NCI-H2081 (cell line): Measurements from ENCODE around the gene HIVEP3.

Source experiments
- DNase-seq, 2 experiments: peaks; one replicate each; lab custom pipeline; 2025; lab: John Stamatoyannopoulos, UW

HIVEP3 gene

DNA sequence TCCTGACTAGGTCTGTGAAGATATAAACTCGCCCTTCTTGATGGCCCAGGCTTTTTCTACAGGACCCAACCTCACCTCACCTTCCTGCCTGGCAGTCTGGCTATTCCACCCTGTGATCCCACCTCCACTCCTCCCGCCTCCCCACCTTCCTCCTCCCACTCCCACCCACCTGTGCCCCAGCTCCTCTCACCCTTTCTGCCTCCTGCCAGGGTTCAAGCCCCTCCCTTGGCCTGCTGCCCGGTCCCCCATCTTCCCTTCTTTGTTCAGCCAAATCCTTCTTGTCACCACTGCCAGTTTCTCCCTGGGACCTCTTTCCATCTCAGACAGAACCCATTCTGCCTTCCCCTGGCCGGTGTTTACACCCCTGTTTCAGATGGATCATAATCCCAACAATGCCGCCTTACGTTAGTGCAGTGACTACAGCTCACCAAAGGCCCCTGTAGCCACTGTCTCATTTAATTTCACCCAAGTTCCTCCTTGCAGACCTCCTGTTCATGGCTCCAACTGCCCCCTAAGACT is 306.7 kb downstream of the HIVEP3 start:
- DNase-seq = no peak

DNA sequence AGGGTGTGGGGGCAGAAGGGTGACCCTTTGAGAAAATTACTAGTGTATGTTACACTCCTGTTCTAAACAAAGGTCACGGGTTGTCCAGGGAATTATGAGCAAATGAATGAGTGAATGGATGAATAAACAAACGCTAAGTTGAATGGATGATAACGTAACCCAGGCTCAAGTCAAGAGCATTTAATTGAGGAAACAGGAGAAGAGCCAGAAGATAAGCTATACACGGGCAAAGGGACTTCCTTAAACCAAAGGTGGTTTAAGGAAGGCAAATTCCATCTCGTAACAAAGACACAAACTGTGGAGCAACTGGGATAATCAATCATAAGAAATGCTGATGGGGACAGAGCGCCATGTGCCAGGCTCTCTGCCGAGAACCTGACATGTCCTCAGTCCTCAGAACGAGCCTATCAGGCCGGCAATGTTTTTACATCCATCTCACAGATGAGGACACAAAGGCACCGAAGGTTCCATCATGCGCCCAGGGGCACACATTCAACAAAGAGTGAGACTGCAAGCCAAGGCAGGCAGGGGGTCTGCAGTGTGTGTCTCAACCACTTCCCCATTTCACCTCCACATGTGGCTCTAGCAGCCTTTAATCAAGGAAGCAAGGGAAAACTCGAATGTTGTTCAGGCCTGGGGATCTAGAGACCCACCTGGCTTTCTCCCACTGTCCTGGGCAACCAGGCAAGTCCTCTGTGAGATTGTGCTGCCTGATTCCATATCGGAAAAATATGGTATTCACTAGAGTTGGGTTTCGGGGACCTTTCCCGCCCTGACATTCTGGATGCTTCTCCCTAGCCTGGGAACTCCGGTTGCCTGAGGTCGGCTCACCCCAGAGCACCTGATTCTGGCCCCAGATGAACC is 307.4 kb downstream of the HIVEP3 start:
- DNase-seq = no peak

DNA sequence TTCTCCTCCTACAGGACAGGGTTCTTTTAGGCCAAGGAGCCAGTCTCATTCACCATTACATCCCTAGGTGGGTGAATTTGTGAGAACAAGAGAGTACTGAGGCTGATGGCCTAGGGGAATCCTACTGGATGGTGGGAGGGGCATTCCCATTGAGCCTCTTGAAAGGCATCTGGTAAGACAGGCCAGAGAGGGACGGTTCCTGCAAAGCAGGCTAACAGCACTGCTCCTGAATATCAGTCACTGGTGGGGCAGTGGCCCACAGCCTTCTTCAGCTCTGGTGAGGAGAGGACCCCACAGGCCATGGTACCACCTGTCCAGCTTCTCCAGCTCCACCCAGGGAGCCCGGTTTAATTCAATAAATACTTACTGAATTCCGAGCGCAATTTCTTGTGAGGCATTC is 308.4 kb downstream of the HIVEP3 start:
- no peak for DNase-seq

DNA sequence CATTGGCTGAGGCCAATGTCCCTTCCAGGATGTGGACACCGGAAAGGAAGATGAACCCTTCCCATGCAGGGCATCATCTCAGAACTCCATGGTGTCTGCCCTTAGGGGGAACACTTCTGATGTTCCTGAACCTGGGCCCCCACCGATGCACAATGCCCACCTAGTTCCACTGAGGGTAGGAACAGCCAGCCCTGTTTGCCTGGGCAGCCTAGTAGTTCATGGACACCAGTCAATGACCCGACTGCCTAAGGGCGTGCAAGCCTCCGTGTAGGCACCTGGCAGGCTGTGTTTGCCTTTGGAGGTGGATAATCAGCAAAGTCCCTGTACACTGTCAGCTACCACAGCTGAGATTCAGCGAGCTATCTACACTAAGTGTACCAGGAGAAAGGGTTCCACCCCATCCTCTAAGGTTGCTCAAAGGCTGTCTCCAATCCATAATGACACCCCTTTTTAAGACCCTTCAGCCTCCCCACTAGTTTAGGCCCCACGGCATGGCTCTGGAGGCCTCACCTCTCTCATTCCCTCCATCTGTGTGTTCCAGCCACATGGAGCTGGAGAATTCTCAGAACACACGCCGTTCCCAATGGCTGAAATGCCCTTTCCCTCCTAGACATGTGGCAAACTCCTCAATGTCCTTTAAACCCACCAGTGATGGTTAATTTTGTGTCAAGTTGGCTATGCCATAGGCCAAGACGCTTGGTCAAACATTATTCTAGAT is 309.4 kb downstream of the HIVEP3 start:
- DNase-seq = no peak

DNA sequence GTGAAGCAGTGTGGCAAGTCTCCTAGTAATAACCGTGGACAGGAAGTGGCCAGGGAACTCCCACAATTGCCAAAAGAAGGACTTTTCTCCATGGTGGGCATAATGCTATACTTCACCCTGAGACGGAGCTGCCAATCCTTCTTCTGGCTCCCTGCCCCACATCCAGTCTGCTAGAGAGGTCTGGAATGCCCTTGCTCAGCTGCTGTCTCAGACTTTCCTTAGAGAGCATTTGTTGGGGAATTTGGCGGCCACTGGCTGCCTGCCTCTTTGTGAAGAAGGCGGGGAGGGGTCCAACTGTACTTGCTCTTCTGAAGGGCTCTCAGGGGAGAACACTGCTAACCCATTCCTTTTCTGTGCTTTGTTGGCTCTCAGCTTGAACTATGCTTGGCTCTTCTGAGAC is 310.5 kb downstream of the HIVEP3 start:
- DNase-seq = no peak

DNA sequence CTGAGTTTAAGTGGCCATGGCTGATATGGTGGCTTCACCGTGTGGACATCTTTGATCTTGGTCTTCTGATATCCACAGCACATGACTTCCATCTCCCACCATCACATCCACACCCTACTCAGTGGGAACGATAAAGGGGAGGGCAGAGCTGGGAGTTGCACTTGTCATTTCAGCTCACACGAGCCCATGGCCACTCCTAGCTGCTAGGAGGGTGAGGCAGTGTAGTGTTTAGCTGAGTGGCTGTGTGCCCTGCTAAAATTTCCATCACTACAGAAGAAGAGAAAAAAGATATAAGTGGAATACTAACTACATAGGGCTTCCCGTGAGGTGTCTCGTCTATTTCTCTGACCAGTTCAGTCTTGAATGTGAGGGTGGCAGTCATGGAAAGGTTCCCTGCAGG is 310.9 kb downstream of the HIVEP3 start:
- no peak for DNase-seq

DNA sequence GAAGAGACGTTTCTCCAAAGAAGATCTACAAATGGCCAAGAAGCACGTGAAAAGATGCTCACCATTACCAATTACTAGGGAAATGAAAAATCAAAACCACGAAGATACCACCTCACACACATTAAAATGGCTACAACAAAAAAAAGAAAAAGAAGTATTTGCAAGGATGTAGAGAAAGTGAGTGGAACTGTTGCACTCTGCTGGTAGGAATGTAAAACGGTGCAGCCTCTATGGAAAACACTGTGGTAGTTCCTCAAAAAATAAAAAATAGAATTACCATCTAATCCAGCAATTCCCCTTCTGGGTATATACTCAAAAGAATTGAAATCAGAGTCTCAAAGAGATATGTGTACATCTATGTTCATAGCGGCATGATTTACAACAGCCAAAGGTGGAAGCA is 318.8 kb downstream of the HIVEP3 start:
- DNase-seq = no peak

DNA sequence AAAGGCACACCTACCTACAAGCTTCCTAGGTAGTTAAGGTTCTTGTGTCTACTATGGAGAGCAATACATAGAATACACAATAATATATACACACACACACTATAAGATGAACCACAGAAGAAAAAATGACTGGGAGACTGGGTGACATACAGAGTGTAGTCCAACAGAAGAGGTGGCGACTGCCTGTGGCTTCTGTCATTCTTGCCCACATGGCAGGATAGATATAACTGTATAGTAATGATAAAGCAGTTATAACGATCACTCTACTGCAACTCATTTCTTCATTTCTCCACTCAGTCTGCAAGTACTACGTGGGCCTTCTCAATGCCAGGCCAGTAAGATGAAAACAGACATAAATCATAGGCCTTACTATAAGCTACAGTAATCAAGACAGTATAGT is 320.4 kb downstream of the HIVEP3 start:
- DNase-seq = no peak

DNA sequence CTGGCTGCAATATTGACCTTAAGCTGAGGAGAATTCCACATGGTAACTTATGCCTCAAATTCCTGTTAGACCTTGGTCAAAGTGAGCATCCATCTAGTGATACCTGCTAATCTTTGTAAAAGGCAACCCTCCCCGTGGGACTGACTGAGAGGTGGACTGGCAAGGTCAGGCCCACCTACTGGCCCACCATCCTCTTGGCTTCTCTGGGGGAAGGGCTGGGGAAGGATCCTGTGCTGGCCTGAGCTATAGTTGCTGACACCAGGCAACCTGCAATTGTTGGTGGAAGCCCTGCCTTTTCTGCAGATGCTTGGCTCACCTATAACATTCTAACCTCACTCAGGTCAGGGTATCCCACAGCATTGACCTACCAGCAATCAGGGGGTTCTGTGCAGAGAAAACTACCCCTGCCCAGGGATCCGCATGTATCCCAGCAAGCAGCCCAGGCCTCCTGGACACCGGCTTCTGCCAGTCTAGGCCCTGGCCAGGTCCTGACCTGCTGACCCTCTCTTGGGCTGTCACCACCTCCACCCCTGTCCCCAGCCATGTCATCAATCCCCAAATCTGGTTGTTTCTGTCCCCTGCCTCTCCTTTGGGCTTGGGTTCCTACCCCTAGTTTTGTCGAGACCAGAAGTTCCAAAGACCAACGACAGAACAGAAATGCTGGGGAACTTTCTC is 326.1 kb downstream of the HIVEP3 start:
- DNase-seq = no peak

DNA sequence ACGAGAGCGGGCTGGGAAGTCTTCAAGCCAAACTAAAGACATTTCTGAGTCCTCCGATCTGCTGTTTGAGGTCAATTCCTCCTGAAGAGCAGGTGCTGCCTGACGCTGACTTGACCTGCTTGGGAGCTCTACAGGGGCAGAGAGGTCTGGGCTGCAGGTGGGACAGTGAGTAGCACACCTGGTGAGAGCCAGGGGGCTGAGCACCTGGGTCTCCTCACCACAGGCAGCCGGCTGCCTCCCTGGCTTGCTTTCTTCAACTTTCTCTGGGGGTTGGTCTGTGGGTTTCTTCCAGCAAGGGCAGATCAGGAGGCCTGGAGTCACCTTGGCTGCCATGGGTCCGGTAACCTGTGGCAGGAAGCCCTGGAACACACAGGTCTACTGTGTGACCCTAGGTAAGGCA is 326.8 kb downstream of the HIVEP3 start:
- DNase-seq = no peak

DNA sequence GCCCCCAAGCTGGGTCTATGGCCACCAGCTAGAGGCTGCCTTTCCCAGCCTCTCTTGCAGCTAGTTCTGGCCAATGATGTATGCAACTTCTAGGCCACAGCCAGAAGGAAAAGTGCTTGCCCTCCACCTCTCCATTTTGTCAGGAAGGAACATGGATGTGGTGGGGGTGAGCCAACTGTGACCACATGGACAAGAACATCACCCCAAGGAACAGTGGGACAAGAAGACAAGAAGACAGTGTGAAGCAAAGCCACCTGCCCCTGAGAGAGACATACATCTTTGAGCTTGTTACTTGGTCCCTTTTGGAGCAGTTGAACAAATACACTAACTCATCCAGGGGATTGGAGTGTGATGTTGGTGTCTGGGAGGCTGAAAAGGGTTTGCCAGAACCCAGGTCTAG is 328.4 kb downstream of the HIVEP3 start:
- no peak for DNase-seq

DNA sequence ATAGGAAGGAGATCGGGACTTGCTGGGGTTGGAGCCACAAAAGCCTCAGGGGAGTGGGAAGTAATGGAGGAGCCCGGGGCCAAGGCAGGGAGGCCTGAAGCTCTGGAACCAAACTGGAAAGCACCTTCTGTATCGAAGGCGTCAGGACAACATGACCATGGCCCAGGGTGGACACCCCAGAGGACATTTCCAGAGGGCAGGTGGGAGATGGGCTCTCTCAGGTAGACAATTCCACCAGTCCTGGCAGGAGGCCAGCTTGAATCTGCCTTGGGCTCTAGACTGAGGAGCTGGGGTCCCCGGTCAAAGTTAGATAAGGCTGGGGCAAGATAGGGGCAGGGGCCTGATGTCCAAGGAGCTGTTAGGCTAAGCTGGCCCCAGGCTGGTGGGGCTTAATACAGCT is 329.3 kb downstream of the HIVEP3 start:
- no peak for DNase-seq

DNA sequence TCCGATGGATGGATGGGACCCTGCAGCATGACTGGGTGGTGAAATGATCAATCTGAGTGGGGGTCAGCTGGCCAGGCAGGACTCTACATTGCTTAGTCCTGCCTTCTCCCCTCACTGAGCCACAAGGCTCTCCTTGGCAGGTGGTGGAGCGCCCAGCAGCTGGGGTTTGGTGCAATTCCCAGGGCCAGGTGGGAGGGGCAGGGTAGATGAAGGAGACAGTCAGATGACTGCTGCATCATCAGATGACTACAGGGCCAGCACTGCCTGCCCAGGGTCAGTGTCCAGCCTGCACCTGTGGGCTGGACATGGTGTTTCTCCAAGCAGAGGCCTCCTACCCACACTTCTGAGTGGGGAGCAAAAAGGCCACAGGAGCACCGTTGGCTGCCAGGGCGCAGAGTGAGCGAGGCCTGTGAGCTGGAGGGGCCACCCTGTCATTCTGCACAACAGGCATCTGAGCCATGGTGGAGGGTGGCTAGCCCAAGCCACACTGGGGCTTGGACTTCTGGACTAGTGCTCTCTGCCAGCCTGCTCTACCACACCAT is 330.3 kb downstream of the HIVEP3 start:
- no peak for DNase-seq

DNA sequence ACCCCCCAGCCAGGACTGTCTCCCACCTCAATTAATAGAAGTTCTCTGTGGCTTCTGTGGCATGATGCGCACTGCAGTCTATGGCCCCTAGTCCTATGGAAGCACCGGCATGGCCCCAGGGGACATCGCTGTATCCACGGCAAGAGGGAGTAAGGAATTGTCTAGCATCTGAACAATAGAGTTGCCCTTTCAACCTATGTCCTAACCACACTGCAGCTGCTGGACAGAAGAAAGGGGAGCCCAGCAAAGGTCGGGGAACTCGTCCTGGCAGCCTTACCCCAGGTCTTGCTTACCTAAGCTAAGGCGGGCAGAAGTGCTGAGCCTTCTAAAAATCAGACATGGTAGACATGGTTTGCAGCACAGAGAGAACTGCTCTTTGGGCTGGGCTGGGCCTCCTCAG is 330.9 kb downstream of the HIVEP3 start:
- no peak for DNase-seq

DNA sequence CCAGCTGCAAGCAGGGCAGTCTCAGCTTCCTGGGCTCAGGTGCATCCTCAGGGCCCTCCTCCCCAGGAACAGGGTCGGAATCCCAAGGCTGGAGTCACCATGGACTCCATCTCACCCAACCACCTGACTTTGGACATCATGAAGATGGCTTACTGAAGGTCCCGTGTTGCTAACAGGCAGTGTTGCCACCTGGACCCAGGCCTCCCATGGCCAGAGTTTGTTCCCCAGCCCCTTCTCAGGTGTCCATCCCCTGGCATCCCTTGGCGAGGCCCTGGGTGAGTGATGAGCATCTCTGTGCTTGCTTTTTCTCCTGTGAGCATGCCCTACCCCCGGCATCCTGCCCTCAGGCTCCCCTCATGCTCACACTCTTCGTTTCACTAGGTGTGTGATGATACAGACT is 332.5 kb downstream of the HIVEP3 start:
- no peak for DNase-seq

DNA sequence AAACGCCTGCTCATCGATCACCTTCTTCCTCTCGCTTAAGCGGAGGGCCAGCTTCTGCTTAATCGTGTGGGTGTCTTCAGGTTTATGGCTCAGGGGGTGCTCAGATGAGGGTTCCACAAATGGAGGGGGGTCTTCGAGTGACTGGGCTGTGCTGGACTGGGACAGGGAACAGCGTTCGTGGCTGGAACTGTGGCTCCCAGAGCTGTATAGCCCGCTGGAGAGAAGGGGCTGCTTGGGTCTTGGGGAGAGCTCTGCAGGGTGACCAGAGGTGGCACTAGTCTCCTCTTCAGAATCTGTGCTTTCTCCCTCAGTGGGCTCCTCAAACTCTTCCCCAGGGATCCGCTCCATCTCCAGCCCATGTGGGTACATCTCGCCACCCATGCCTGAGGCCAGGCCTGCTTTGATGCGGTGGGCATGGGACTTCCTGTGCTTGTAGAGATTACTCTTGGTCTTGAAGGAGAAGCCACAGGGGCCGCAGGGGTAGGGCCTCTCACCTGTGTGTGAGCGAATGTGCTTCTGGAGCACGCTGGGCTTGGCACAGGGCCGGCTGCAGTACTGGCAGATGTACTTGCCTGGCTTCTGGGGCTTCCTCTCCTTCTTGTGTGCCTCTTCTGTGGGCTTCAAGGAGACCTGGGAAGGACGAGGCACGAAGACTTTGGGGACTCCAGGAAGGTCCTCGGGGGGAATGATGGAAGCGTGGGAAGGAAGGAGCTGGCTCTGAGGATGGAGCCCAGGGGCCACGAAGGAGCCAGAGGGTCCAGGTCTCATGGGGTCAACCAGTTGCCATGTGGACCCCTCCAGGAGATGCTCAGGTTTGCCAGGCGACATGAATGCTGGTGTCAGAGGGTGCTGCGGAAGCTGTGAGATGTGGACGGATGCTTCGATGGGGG is 334.8 kb downstream of the HIVEP3 start:
- no peak for DNase-seq

DNA sequence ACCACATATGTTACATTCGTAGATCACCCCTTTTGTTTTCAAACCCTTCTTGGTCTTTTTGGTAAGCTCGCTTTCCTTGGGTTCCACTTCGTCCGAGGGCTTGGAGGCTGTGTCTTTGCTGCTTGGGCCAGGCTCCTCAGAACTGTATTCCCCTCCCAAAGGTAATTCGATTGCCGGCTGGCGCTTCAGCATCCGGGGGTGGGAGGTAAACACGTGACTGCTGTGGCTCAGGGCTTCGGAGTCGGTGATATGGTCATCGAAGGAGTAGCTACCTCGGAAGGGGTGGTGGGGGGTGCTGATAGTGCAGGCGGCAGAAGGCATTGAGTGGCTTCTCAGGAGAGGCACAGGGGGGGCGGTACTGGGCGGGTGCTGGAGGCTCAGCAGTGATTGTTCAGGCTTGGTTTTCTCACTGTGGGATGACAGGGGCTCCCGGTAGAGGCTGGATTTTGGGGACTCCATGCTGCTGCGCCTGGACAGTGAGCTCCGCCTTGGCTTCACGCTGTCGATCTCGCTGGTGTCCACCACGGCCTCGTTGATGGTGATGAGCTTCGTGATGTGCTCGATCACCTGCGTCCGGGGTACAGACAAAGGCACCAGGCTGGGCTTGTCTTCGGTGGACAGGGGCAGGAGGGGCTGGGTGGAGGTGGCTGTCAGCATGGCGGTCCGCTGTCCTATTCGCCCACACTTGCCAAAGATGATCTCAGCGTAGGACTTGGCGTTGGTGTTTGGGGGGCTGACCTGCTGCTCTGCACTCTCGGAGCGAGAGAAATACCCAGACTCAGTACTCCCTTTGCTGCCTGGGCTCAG is 335.7 kb downstream of the HIVEP3 start:
- DNase-seq = no peak

DNA sequence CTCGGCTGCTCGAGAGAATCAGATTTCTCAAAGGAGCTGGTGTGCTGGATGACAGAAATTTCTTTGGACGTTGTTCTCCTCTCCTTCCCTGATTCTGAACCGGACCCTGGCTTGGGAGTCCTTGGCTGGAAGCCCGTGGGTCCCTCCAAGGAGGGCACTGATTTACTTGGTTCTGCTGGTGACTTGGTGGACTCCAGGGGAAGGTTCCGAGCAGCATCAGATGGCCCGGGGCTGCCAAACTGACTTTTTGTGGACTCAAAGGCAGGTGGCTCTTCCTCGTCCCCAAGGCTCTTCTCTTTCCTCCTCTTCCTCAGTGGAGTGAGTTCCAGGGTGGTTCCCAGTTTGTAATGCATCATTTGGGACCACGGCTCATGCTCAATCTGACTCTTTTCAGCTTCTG is 336.4 kb downstream of the HIVEP3 start:
- no peak for DNase-seq

DNA sequence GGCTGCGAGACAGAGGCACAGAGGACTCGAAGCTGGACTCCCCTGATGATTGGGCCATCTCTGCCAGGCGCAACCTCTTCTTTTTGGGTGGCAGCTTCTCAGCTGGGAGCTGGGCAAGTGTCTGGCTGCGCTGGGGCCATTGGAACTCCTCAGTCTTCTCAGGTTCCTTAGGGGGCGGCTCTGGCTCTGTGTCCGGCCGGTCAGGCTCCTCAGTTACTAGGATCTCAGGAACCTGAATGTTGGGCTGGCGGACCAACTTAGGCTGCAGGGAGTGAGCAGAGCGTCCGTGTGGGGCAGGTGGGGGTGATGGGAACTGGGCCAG is 336.8 kb downstream of the HIVEP3 start:
- DNase-seq = no peak

DNA sequence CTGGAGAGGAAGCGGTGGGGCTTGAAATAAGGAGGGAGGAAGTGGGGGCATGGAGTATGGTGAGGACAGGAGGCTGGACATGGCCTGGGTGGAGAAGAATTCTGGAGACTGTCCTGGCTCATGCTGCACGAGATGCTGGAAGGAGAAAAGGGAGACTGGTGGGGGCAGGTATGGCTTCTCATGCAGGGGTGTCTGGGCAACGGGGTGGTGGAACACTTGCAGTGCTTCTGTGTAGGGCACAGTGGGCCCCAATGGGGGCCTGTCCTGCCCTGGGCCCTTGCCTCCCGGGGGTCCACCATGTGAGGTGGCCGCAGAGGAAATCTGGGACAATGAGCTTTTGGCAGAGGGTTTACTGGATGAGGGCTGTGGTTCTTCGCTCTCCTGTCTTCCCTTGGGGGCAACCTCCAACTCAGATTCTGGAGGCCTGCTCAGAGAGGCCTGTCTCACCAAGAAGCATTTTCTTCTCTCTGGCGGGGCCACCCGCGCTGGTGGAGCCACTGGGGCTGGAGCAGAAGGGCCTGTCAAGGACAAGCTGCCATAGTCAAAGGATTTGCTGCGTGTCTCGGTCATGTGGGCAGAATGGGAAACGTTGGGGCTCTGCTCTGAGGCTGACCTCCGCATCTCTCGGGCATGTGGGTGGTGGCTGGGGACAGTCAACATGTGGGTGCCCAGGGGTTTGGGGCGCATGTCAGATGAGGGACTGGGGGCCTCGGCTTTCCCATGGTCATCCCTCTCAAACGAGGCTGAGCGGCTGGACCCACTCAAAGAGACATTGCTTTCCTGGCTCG is 337.3 kb downstream of the HIVEP3 start:
- DNase-seq = no peak
